ENCODE measurements around the gene TEX44. TPM values are rescaled to one million over a fixed set of nuclear protein-coding genes. Genes with fewer than 3 reads are reported as not detected.

TEX44 gene
- total and polyA plus RNA-seq, 2 of the 13 experiments (the other 11 are each of a cell fraction or from before 2014, with no cell fraction given): not detected

- peak; percentile 95 for TF ChIP-seq ZBTB14 (CRISPR knock-in tag; IDR thresholded peaks at IDR 0.05)
- TF ChIP-seq XRCC5 (optimal IDR thresholded peaks at IDR 0.05; ENCODE audit: low read length): peak; percentile 42
- no peak for TF ChIP-seq TFAP4 (IDR thresholded peaks at IDR 0.05; ENCODE audit: borderline replicate concordance, low read depth)
- TF ChIP-seq ZHX1 (CRISPR knock-in tag; IDR thresholded peaks at IDR 0.05; ENCODE audit: low read depth): no peak
- TF ChIP-seq KAT2B (IDR thresholded peaks at IDR 0.05; ENCODE audit: borderline replicate concordance, low read depth, low read length): no peak
- TF ChIP-seq PITX1 (CRISPR knock-in tag; IDR thresholded peaks at IDR 0.05): peak; percentile 29; the same call in 1 of the 2 replicates
- TF ChIP-seq NFE2L2 (IDR thresholded peaks at IDR 0.05; ENCODE audit: low read length): no peak
- peak; percentile 52; the same call in 1 of the 2 replicates for TF ChIP-seq HINFP (CRISPR knock-in tag; IDR thresholded peaks at IDR 0.05; ENCODE audit: low read depth)
- peak; percentile 90 for TF ChIP-seq ZBTB3 (CRISPR knock-in tag; IDR thresholded peaks at IDR 0.05; ENCODE audit: borderline replicate concordance, low read depth)
- no peak for TF ChIP-seq NFATC3 (CRISPR knock-in tag; IDR thresholded peaks at IDR 0.05)
- peak; percentile 57; the same call in 1 of the 2 replicates for TF ChIP-seq RCOR2 (CRISPR knock-in tag; IDR thresholded peaks at IDR 0.05)
- peak; percentile 81; the same call in 1 of the 2 replicates for TF ChIP-seq DMAP1 (CRISPR knock-in tag; IDR thresholded peaks at IDR 0.05)
- TF ChIP-seq ZNF317 (CRISPR knock-in tag; IDR thresholded peaks at IDR 0.05): peak; percentile 41; the same call in 1 of the 2 replicates
- no peak for TF ChIP-seq SIX1 (CRISPR knock-in tag; IDR thresholded peaks at IDR 0.05; ENCODE audit: borderline replicate concordance)
- 0 out of 2 replicates have a peak, but pooled peaks have one; percentile 8 for TF ChIP-seq ZNF12 (CRISPR knock-in tag; IDR thresholded peaks at IDR 0.05)
- peak; percentile 90; the same call in 1 of the 2 replicates for TF ChIP-seq ZNF446 (CRISPR knock-in tag; IDR thresholded peaks at IDR 0.05)
- no peak; the same call in 1 of the 2 replicates for TF ChIP-seq THAP7 (CRISPR knock-in tag; IDR thresholded peaks at IDR 0.05)
- no peak for TF ChIP-seq ZNF713 (CRISPR knock-in tag; IDR thresholded peaks at IDR 0.05)
- peak; percentile 90 for TF ChIP-seq ZNF362 (CRISPR knock-in tag; IDR thresholded peaks at IDR 0.05; ENCODE audit: borderline replicate concordance)
Measured at GRCh38 chr2:231613663-231614558, 21.2 kb downstream of the TEX44 start (continued).
